MM.1S (cell line): ENCODE data around the gene DUSP23.

Source experiments
- EZH2 ChIP-seq: fragments of 300-600 bp; sonication (generic); optimal IDR thresholded peaks from 2 replicates; pipeline ENCODE3; 2017; ENCODE audit warnings: low read depth, mild to moderate bottlenecking, antibody characterized with exemption, low read length, mixed read lengths
- TF ChIP-seq, protein P1 (sequence below): fragments of 300-600 bp; sonication (generic); IDR thresholded peaks from 2 replicates; pipeline ENCODE4 v1.5.1; 2016; ENCODE audit warnings: antibody characterized with exemption, low read length, mixed read lengths

DNA sequence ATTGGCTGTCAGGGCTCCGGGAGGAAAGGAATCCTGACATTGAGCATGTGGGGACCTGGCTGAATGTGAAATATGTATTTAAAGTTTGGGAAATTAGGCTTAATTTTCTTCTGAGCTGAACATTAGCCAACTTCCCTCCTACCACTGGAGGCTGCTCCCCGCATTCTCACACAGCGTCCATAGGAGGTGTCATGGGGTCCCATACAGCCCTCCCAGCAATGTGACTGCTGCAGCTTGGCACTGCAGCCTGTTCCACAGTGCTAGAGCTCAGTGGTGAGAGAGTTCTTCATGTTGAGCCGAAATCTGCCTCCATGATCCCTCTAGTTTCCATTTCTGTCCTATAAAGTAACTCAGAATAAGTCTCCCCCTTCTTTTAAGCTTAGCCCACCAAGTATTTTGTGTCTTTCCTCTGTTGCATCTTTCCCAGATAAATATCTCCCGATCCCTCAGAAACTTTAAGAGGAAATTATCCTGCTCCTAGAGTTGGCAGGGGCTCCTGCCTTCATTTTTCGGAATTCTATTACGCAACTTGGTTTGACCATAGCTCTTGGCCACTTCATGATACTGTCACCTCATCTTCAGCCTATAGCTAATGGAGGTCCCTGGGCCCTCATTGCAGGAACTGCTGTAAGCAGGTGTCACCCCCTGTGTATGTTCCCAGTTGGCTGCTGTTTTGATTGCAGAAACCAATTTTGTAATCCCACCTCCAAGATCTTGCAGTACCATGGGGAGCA is 23.4 kb downstream of the DUSP23 start:
- TF ChIP-seq, protein P1, sequence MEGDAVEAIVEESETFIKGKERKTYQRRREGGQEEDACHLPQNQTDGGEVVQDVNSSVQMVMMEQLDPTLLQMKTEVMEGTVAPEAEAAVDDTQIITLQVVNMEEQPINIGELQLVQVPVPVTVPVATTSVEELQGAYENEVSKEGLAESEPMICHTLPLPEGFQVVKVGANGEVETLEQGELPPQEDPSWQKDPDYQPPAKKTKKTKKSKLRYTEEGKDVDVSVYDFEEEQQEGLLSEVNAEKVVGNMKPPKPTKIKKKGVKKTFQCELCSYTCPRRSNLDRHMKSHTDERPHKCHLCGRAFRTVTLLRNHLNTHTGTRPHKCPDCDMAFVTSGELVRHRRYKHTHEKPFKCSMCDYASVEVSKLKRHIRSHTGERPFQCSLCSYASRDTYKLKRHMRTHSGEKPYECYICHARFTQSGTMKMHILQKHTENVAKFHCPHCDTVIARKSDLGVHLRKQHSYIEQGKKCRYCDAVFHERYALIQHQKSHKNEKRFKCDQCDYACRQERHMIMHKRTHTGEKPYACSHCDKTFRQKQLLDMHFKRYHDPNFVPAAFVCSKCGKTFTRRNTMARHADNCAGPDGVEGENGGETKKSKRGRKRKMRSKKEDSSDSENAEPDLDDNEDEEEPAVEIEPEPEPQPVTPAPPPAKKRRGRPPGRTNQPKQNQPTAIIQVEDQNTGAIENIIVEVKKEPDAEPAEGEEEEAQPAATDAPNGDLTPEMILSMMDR, result no peak
- no peak for TF ChIP-seq EZH2
